GM13976 (cell line): Measurements from ENCODE around the gene LRMDA.

Source experiments
- DNase-seq: peaks from one replicate; pipeline ENCODE4 v3.0.0; 2012; ENCODE audit warnings: low spot score
- CTCF ChIP-seq: IDR thresholded peaks from 2 replicates; pipeline ENCODE4 v1.5.1; 2012; ENCODE audit warnings: borderline replicate concordance, mild to moderate bottlenecking; ENCODE audit not compliant: insufficient read depth; ENCODE audit errors: extremely low read depth, missing control alignments, control extremely low read depth
- in situ Hi-C: fragments of 300-500 bp; cut with MboI; formaldehyde crosslinking; loops from one replicate; pipeline ENCODE4 v1.12.0; 2022; ENCODE audit warnings: low sequenced_read_pairs, mixed read lengths, inconsistent platforms; ENCODE audit not compliant: unreplicated experiment

Gene LRMDA

GRCh38 chr10:75733135-75733890 is 301.9 kb downstream of the LRMDA start:
- in situ Hi-C loops: no loop called here
- no peak for TF ChIP-seq CTCF
- no peak for DNase-seq

GRCh38 chr10:75736151-75736640 is 304.8 kb downstream of the LRMDA start:
- no peak for DNase-seq
- in situ Hi-C loops: no loop called here
- no peak for TF ChIP-seq CTCF

- TF ChIP-seq CTCF: no peak
- in situ Hi-C loops: no loop called here
- DNase-seq: no peak
These were observed 305.6 kb downstream of the LRMDA start for GRCh38 chr10:75736889-75737579.

- in situ Hi-C loops: no loop called here
- DNase-seq: no peak
- no peak for TF ChIP-seq CTCF
These were observed 306.1 kb downstream of the LRMDA start for GRCh38 chr10:75737580-75737949.

GRCh38 chr10:75738924-75739323 is 307.5 kb downstream of the LRMDA start:
- DNase-seq: no peak
- TF ChIP-seq CTCF: no peak
- in situ Hi-C loops: no loop called here

- TF ChIP-seq CTCF: no peak
- DNase-seq: no peak
- in situ Hi-C loops: no loop called here
These were observed 308.2 kb downstream of the LRMDA start for GRCh38 chr10:75739414-75740143.
